ENCODE results near the gene CIAPIN1.

The CIAPIN1 gene

DNA sequence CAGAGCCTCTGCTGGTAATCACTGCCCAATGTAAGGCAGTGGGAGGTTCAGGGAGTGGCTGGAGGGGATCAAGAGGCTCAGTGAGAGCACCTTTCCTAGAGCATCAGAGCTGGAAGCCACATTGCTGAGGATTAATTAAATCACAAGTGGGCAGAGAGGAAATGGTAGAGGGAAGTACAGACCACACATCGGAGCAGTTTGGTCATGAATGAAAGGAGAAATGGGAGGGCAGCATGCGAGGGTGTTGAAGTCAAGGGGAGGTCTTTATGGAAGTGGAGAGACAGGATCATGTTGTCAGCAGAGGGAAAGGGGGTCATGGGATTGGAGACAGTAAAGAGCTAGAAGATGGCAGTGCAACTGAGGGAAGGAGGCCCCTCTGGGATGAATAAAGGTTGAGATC is 40.3 kb downstream of the CIAPIN1 start:
- H4K20me1 ChIP-seq (ENCODE audit: insufficient read depth, low read length), result no peaks in the 10 kb centered on the region
- TF ChIP-seq, protein P1, sequence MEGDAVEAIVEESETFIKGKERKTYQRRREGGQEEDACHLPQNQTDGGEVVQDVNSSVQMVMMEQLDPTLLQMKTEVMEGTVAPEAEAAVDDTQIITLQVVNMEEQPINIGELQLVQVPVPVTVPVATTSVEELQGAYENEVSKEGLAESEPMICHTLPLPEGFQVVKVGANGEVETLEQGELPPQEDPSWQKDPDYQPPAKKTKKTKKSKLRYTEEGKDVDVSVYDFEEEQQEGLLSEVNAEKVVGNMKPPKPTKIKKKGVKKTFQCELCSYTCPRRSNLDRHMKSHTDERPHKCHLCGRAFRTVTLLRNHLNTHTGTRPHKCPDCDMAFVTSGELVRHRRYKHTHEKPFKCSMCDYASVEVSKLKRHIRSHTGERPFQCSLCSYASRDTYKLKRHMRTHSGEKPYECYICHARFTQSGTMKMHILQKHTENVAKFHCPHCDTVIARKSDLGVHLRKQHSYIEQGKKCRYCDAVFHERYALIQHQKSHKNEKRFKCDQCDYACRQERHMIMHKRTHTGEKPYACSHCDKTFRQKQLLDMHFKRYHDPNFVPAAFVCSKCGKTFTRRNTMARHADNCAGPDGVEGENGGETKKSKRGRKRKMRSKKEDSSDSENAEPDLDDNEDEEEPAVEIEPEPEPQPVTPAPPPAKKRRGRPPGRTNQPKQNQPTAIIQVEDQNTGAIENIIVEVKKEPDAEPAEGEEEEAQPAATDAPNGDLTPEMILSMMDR (IDR thresholded peaks at IDR 0.05; ENCODE audit: low read length), result no peak
- TF ChIP-seq EZH2 (optimal IDR thresholded peaks at IDR 0.05; ENCODE audit: low read depth, low read length) (no peak), EZH2phosphoT487 (IDR thresholded peaks at IDR 0.05; ENCODE audit: low read length) (no peak)
- H3K4me2 ChIP-seq (ENCODE audit: low read depth, low read length), result no peak overlapping the region
- H3K36me3 ChIP-seq (replicated peaks; ENCODE audit: insufficient read depth, low read length), result no peaks in the 10 kb centered on the region
- no peak overlapping the region for H3K9ac ChIP-seq (ENCODE audit: low read length)
- H3K9me2 ChIP-seq (replicated peaks; ENCODE audit: insufficient read depth, low read length), result no peaks in the 10 kb centered on the region
- no peaks in the 10 kb centered on the region for H3K9me3 ChIP-seq (replicated peaks; ENCODE audit: insufficient read depth, low read length)
- no peak overlapping the region for H3K4me3 ChIP-seq (ENCODE audit: low read length)
- no peak for DNase-seq
- no peaks in the 10 kb centered on the region for H3K4me1 ChIP-seq (ENCODE audit: low read length)
- H2AFZ ChIP-seq (ENCODE audit: low read length), result no peak overlapping the region
- no peaks in the 10 kb centered on the region for H3K79me2 ChIP-seq (ENCODE audit: low read length)
- no peaks in the 10 kb centered on the region for H3F3A ChIP-seq (ENCODE audit: insufficient read depth, low read length)
- H3K27me3 ChIP-seq (replicated peaks; ENCODE audit: insufficient read depth, low read length), result peaks cover 16% of the 10 kb centered on the region; the same call in 1 of the 2 replicates
- H3K27ac ChIP-seq (ENCODE audit: low read length), result no peak overlapping the region

DNA sequence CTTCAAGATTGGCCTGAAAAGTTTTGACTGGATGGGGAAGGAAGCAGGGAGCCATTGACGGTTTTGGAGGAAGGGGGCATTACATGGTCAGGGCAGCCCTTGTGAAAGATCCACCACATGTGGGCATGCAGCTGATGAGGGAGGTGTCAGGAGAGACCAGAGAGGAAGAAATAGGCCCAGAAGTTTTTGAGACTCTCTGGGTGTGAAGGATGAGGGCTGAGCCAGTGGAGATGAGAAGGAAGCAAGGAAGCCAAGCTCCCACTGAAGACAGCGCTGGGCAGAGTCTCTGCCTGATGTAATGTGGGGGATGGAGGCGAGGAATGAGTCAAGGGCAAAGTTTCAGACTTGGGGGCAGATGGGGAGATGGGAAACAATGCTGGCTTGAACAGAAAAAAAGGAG is 42.1 kb downstream of the CIAPIN1 start:
- no peak overlapping the region for H3K4me3 ChIP-seq (ENCODE audit: low read length)
- no peaks in the 10 kb centered on the region for H3K9me2 ChIP-seq (replicated peaks; ENCODE audit: insufficient read depth, low read length)
- no peaks in the 10 kb centered on the region for H3K36me3 ChIP-seq (replicated peaks; ENCODE audit: insufficient read depth, low read length)
- H3K9ac ChIP-seq (ENCODE audit: low read length), result no peak overlapping the region
- H3K4me1 ChIP-seq (ENCODE audit: low read length), result no peaks in the 10 kb centered on the region
- no peaks in the 10 kb centered on the region for H4K20me1 ChIP-seq (ENCODE audit: insufficient read depth, low read length)
- H3K27ac ChIP-seq (ENCODE audit: low read length), result no peak overlapping the region
- no peak for DNase-seq
- no peak overlapping the region for H2AFZ ChIP-seq (ENCODE audit: low read length)
- peaks cover 16% of the 10 kb centered on the region; the same call in 1 of the 2 replicates for H3K27me3 ChIP-seq (replicated peaks; ENCODE audit: insufficient read depth, low read length)
- no peaks in the 10 kb centered on the region for H3F3A ChIP-seq (ENCODE audit: insufficient read depth, low read length)
- H3K79me2 ChIP-seq (ENCODE audit: low read length), result no peaks in the 10 kb centered on the region
- TF ChIP-seq, protein P1 (IDR thresholded peaks at IDR 0.05; ENCODE audit: low read length), result no peak
- TF ChIP-seq EZH2 (optimal IDR thresholded peaks at IDR 0.05; ENCODE audit: low read depth, low read length) (no peak), EZH2phosphoT487 (IDR thresholded peaks at IDR 0.05; ENCODE audit: low read length) (no peak)
- no peak overlapping the region for H3K4me2 ChIP-seq (ENCODE audit: low read depth, low read length)
- H3K9me3 ChIP-seq (replicated peaks; ENCODE audit: insufficient read depth, low read length), result no peaks in the 10 kb centered on the region

DNA sequence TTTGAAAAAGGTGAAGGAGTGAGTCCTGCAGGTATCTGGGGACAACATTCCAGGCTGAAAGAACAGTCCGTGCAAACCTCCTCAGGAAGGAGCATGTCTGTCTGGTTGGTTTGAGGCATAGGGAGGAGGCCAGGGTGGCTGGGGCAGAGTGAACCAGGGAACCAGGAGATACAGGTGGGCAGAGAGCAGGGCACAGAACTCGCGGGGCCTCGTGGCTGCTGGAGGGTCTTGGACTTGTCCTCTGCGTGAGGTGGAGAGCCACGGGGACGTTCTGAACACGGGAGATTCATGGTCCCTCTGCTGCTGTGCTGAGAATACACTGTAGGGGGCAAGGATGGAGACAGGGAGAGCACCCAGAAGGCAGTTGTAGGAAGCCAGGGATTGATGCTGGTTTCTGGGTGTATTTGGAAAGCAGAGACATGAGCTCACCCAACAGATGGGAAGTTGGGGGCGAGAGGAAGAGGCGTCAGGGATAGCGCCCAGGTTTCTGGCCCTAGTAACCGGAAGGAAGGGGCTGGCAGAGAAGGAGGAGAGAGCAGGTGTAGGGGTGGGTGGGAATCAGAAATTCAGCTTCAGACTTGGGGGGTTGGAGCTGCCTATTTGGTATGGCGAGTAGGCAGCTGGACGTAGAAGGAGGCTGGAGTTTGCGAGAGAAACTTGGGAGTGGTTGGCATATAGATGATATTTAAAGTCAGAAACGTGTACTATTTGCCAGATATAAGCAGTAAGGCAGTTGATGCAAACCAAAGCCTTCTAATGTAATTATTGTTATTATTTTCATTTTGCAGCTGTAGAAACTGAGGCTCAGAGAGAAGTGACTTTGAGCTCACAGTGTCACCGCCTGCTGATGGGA is 43.0 kb downstream of the CIAPIN1 start, which contains the start of gene CCL17:
CCL17 (plus strand) TSS at position 803 of the 853 bp plus-strand sequence. CDS start 9,166 bp downstream, outside the sequence.
- no peaks in the 10 kb centered on the region for H3K79me2 ChIP-seq (ENCODE audit: low read length)
- H3K9me3 ChIP-seq (replicated peaks; ENCODE audit: insufficient read depth, low read length), result no peaks in the 10 kb centered on the region
- H3K9ac ChIP-seq (ENCODE audit: low read length), result no peak within 1 kb of the TSS
- H3K27ac ChIP-seq (ENCODE audit: low read length), result no peak within 1 kb of the TSS
- H4K20me1 ChIP-seq (ENCODE audit: insufficient read depth, low read length), result no peaks in the 10 kb centered on the region
- H3F3A ChIP-seq (ENCODE audit: insufficient read depth, low read length), result no peaks in the 10 kb centered on the region
- DNase-seq, result no peak
- no peaks in the 10 kb centered on the region for H3K4me1 ChIP-seq (ENCODE audit: low read length)
- TF ChIP-seq EZH2phosphoT487 (IDR thresholded peaks at IDR 0.05; ENCODE audit: low read length), result no peak
- peaks cover 16% of the 10 kb centered on the region; the same call in 1 of the 2 replicates for H3K27me3 ChIP-seq (replicated peaks; ENCODE audit: insufficient read depth, low read length)
- no peaks in the 10 kb centered on the region for H3K36me3 ChIP-seq (replicated peaks; ENCODE audit: insufficient read depth, low read length)
- no peak within 1 kb of the TSS for H2AFZ ChIP-seq (ENCODE audit: low read length)
- H3K4me3 ChIP-seq (ENCODE audit: low read length), result no peak within 1 kb of the TSS
- H3K9me2 ChIP-seq (replicated peaks; ENCODE audit: insufficient read depth, low read length), result no peaks in the 10 kb centered on the region
- H3K4me2 ChIP-seq (ENCODE audit: low read depth, low read length), result no peak within 1 kb of the TSS

All from MM.1S (cell line).